HEK293T (cell line): ENCODE measurements around the gene DNAH12.

ENCODE experiments used
- ARNT ChIP-seq: fragments of 450-650 bp; IDR thresholded peaks from 2 replicates; pipeline ENCODE4 v1.6.1; 2017; ENCODE audit warnings: mild to moderate bottlenecking
- BHLHE40 ChIP-seq: fragments of 450-650 bp; IDR thresholded peaks from 2 replicates; pipeline ENCODE4 v1.6.1; 2016; ENCODE audit warnings: mild to moderate bottlenecking, moderate library complexity, borderline replicate concordance
- CTBP1 ChIP-seq: fragments of 450-650 bp; IDR thresholded peaks from 2 replicates; pipeline ENCODE4 v1.6.1; 2016; ENCODE audit warnings: borderline replicate concordance
- FOXA1 ChIP-seq: fragments of 450-650 bp; IDR thresholded peaks from 2 replicates; pipeline ENCODE4 v1.6.1; 2016; ENCODE audit warnings: mild to moderate bottlenecking
- FOXK2 ChIP-seq: fragments of 450-650 bp; IDR thresholded peaks from 2 replicates; pipeline ENCODE4 v1.6.1; 2016; ENCODE audit warnings: mild to moderate bottlenecking
- FOXM1 ChIP-seq: fragments of 450-650 bp; IDR thresholded peaks from 2 replicates; pipeline ENCODE4 v1.6.1; 2017; ENCODE audit warnings: mild to moderate bottlenecking, borderline replicate concordance
- L3MBTL2 ChIP-seq: fragments of 450-650 bp; conservative IDR thresholded peaks from 2 replicates; pipeline ENCODE4 v1.6.1; 2016; ENCODE audit warnings: mild to moderate bottlenecking
- LEF1 ChIP-seq: fragments of 450-650 bp; IDR thresholded peaks from 2 replicates; pipeline ENCODE4 v1.6.1; 2017; ENCODE audit warnings: mild to moderate bottlenecking, borderline replicate concordance
- NFRKB ChIP-seq: fragments of 450-650 bp; IDR thresholded peaks from 2 replicates; pipeline ENCODE4 v1.6.1; 2016; ENCODE audit warnings: mild to moderate bottlenecking, moderate library complexity
- SP1 ChIP-seq: fragments of 450-650 bp; IDR thresholded peaks from 2 replicates; pipeline ENCODE4 v1.6.1; 2017
- SUZ12 ChIP-seq: fragments of 450-650 bp; IDR thresholded peaks from 2 replicates; pipeline ENCODE4 v1.6.1; 2016; ENCODE audit warnings: mild to moderate bottlenecking
- TARDBP ChIP-seq: fragments of 450-650 bp; IDR thresholded peaks from 2 replicates; pipeline ENCODE4 v1.6.1; 2016
- TF ChIP-seq, protein P1 (sequence below): fragments of 450-650 bp; IDR thresholded peaks from 2 replicates; pipeline ENCODE4 v1.6.1; 2016

DNA sequence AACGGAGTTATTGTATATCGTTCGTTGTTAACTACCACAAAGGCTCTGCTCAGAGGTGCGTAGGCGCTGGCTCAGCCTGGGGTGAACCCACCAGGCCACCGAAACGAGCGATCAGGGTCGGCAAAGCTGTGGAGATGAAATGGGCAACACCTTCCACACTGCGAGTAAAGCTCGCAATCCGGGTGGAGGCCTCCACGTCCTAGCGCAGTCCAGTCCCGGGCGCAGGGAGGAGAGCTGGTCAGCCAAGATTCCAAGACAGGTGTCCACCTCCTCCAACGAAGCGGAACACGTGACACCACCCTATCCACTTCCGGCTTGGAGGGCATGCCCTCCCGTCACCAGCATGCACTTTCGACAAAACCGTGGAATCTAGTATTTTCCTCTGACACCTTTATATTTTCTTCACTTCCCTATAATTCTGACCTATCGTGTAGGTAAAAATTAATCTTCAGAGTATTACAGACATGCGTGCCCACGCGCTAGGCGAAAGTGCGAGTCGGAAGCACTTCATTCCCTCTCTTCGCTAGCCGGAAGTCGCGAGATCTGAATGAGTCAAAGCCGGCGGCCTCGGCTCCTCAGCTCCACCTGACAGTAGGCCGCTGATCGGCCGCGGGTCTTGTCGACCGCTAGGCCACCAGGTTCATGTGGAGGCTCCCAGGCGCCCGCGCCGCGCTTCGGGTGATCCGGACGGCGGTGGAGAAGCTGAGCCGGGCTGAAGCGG, 11.8 kb upstream of the DNAH12 start, which contains the start of gene PDE12:
- TF ChIP-seq CTBP1 (peak; percentile 79; the same call in 1 of the 2 replicates), TARDBP (no peak), L3MBTL2 (peak; percentile 99), SP1 (no peak), FOXK2 (no peak), BHLHE40 (no peak), FOXM1 (no peak), FOXA1 (no peak), NFRKB (0 out of 2 replicates have a peak, but pooled peaks have one; percentile 45), SUZ12 (no peak), LEF1 (no peak), ARNT (no peak)
- TF ChIP-seq, protein P1, sequence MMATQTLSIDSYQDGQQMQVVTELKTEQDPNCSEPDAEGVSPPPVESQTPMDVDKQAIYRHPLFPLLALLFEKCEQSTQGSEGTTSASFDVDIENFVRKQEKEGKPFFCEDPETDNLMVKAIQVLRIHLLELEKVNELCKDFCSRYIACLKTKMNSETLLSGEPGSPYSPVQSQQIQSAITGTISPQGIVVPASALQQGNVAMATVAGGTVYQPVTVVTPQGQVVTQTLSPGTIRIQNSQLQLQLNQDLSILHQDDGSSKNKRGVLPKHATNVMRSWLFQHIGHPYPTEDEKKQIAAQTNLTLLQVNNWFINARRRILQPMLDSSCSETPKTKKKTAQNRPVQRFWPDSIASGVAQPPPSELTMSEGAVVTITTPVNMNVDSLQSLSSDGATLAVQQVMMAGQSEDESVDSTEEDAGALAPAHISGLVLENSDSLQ = no peak; the same call in 1 of the 2 replicates
